Liver (tissue), 9 donors: ENCODE data around the gene CCDC7. TPM values are rescaled to one million over a fixed set of nuclear protein-coding genes. Genes with fewer than 3 reads are reported as not detected.
A peak's percentile ranks its signal among the peaks of the same experiment; 100 is the strongest.

Experiments
- DNase-seq: peaks from one replicate; pipeline ENCODE4 v3.0.0-alpha.2; 2017; ENCODE audit warnings: low spot score
- H3K27ac ChIP-seq, 2 donors: one replicate each; pipeline ENCODE4 v1.7.0; 2013; ENCODE audit warnings: inconsistent platforms in 2 of 2, low read length in 2 of 2, control low read depth in 1 of 2, low read depth in 1 of 2, mild to moderate bottlenecking in 1 of 2
- H3K27me3 ChIP-seq, 4 donors: one replicate each; pipeline versions ENCODE4 v1.6.1 to v1.7.0; 2013; ENCODE audit warnings: low read length in 3 of 4, inconsistent platforms in 1 of 4, mild to moderate bottlenecking in 1 of 4, moderate library complexity in 1 of 4; ENCODE audit not compliant: control insufficient read depth in 4 of 4, insufficient read depth in 4 of 4
- H3K36me3 ChIP-seq, 4 donors: one replicate each; pipeline versions ENCODE4 v1.6.1 to v1.7.0; 2013; ENCODE audit warnings: low read length in 3 of 4, mild to moderate bottlenecking in 3 of 4, low read depth in 1 of 4, moderate library complexity in 1 of 4; ENCODE audit not compliant: control insufficient read depth in 4 of 4, insufficient read depth in 3 of 4
- H3K4me1 ChIP-seq, 4 donors: one replicate each; pipeline versions ENCODE4 v1.6.1 to v1.7.0; 2013; ENCODE audit warnings: low read length in 3 of 4, mild to moderate bottlenecking in 3 of 4, moderate library complexity in 1 of 4; ENCODE audit not compliant: control insufficient read depth in 4 of 4, insufficient read depth in 4 of 4
- H3K4me3 ChIP-seq, 3 donors: one replicate each; pipeline versions ENCODE4 v1.6.1 to v1.7.0; 2013; ENCODE audit warnings: low read length in 3 of 3, control low read depth in 1 of 3, low read depth in 1 of 3, mild to moderate bottlenecking in 1 of 3
- H3K9ac ChIP-seq, 2 donors: one replicate each; pipeline ENCODE4 v1.7.0; 2013; ENCODE audit warnings: low read length in 2 of 2, mild to moderate bottlenecking in 2 of 2, moderate library complexity in 2 of 2, control low read depth in 1 of 2, low read depth in 1 of 2
- H3K9me3 ChIP-seq, 4 donors: one replicate each; pipeline versions ENCODE4 v1.6.1 to v1.7.0; 2013; ENCODE audit warnings: low read length in 3 of 4; ENCODE audit not compliant: control insufficient read depth in 4 of 4
- ATF3 ChIP-seq: IDR thresholded peaks from 2 replicates; pipeline ENCODE4 v1.6.1; 2016; ENCODE audit warnings: antibody characterized with exemption
- CTCF ChIP-seq: fragments of 150-350 bp; IDR thresholded peaks from 2 replicates; pipeline ENCODE4 v1.5.1; 2017; ENCODE audit warnings: improper control_type of control experiment, low read depth, low read length; ENCODE audit not compliant: missing input control
- EGR1 ChIP-seq, 2 donors: IDR thresholded peaks; 2 replicates each; pipeline ENCODE4 v1.6.1; 2016 to 2018; ENCODE audit warnings: antibody characterized with exemption in 2 of 2, low read depth in 2 of 2
- FOXA1 ChIP-seq: IDR thresholded peaks from 2 replicates; pipeline ENCODE4 v1.6.1; 2016; ENCODE audit warnings: antibody characterized with exemption
- FOXA2 ChIP-seq: IDR thresholded peaks from 2 replicates; pipeline ENCODE4 v1.6.1; 2016; ENCODE audit warnings: antibody characterized with exemption
- GABPA ChIP-seq, 2 donors: IDR thresholded peaks in 1 of 2; conservative IDR thresholded peaks in 1 of 2; 2 replicates each; pipeline ENCODE4 v1.6.1; 2016; ENCODE audit warnings: antibody characterized with exemption in 2 of 2, mild to moderate bottlenecking in 1 of 2, moderate library complexity in 1 of 2
- HNF4A ChIP-seq, 2 donors: conservative IDR thresholded peaks; 2 replicates each; pipeline ENCODE4 v1.6.1; 2016; ENCODE audit warnings: antibody characterized with exemption in 2 of 2, mild to moderate bottlenecking in 2 of 2
- HNF4G ChIP-seq: IDR thresholded peaks from 2 replicates; pipeline ENCODE4 v1.6.1; 2016; ENCODE audit warnings: antibody characterized with exemption
- JUND ChIP-seq, 2 donors: IDR thresholded peaks; 2 replicates each; pipeline ENCODE4 v1.6.1; 2016; ENCODE audit warnings: antibody characterized with exemption in 2 of 2
- MAX ChIP-seq: IDR thresholded peaks from 2 replicates; pipeline ENCODE4 v1.6.1; 2016; ENCODE audit warnings: antibody characterized with exemption
- NR2F2 ChIP-seq: IDR thresholded peaks from 2 replicates; pipeline ENCODE4 v1.6.1; 2016; ENCODE audit warnings: antibody characterized with exemption
- RAD21 ChIP-seq, 2 donors: IDR thresholded peaks; 2 replicates each; pipeline ENCODE4 v1.6.1; 2016; ENCODE audit warnings: antibody characterized with exemption in 2 of 2, mild to moderate bottlenecking in 2 of 2
- REST ChIP-seq: IDR thresholded peaks from 2 replicates; pipeline ENCODE4 v1.6.1; 2016; ENCODE audit warnings: antibody characterized with exemption, mild to moderate bottlenecking
- RXRA ChIP-seq, 2 donors: IDR thresholded peaks; 2 replicates each; pipeline ENCODE4 v1.6.1; 2017 to 2018; ENCODE audit warnings: antibody characterized with exemption in 2 of 2, mild to moderate bottlenecking in 1 of 2
- SP1 ChIP-seq: IDR thresholded peaks from 2 replicates; pipeline ENCODE4 v1.6.1; 2018; ENCODE audit warnings: antibody characterized with exemption, mild to moderate bottlenecking
- TAF1 ChIP-seq: conservative IDR thresholded peaks from 2 replicates; pipeline ENCODE4 v1.6.1; 2016; ENCODE audit warnings: antibody characterized with exemption, mild to moderate bottlenecking
- YY1 ChIP-seq: IDR thresholded peaks from 2 replicates; pipeline ENCODE4 v1.6.1; 2016; ENCODE audit warnings: antibody characterized with exemption, mild to moderate bottlenecking
- ZBTB33 ChIP-seq: IDR thresholded peaks from 2 replicates; pipeline ENCODE4 v1.6.1; 2016; ENCODE audit warnings: antibody characterized with exemption
- WGBS: extraction: QIAGEN DNeasy Blood & Tissue Kit; methylation state at CpG from one replicate; pipeline ENCODE4 v1.1.7; 2013; 5-methylcytosine and 5-hydroxymethylcytosine counted together
- polyA plus RNA-seq, 2 donors: library from polyadenylated mRNA; stranded (reverse) in 1 of 2; unstranded in 1 of 2; fragments of 200-250 nt in 1 of 2; fragments of >200 nt in 1 of 2; fragmentation: Nextera tagmentation in 1 of 2; extraction: Ambion mirVana in 1 of 2; gene quantifications; one replicate each; pipeline versions ENCODE4 v1.2.1 to v1.2.3, GENCODE V29; 2013 to 2015
- total RNA-seq, 2 donors: library from RNA; depleted of rRNA; stranded (reverse); fragments of >200 nt; gene quantifications; one replicate each; pipeline ENCODE4 v1.2.3, GENCODE V29; 2014
- donor health status: healthy.
- donor health status: healthy.
- donor health status: healthy.
- donor health status: healthy.
- donor health status: healthy.

CCDC7 gene
- total and polyA plus RNA-seq, 4 donors, result 0.47 to 5.9 (median 3.2) TPM

- Histone ChIP-seq H3K9ac (no peak overlapping the region), H3K36me3 (no peaks in the 10 kb centered on the region), H3K27me3 (no peaks in the 10 kb centered on the region), H3K4me3 (no peak overlapping the region), H3K27ac (peak overlapping the region in 1 of 2 donors; percentile 20), H3K9me3 (peaks cover 0 to 5% (median 0%) of the 10 kb centered on the region in 4 donors), H3K4me1 (peaks cover 4 to 11% (median 8%) of the 10 kb centered on the region in 4 donors)
- TF ChIP-seq CTCF (no peak), FOXA1 (no peak), RAD21 (IDR thresholded peaks at IDR 0.05) (no peak), EGR1 (IDR thresholded peaks at IDR 0.05; ENCODE audit: low read depth in 2 of 2) (no peak), ZBTB33 (no peak), HNF4G (no peak), FOXA2 (no peak), NR2F2 (no peak), RXRA (IDR thresholded peaks at IDR 0.05) (no peak), YY1 (no peak), MAX (no peak), TAF1 (no peak), GABPA (IDR thresholded peaks at IDR 0.05 in 1 of 2, conservative IDR thresholded peaks at IDR 0.05 in 1 of 2) (no peak)
- WGBS, result 98% methylated on average over 3 of the region's 3 CpGs
- no peak for DNase-seq
These were observed 341.8 kb downstream of the CCDC7 start for GRCh38 chr10:32787690-32788284.

- Histone ChIP-seq H3K27me3 (no peaks in the 10 kb centered on the region), H3K9ac (no peak overlapping the region), H3K4me3 (no peak overlapping the region), H3K4me1 (peaks cover 4 to 11% (median 8%) of the 10 kb centered on the region in 4 donors), H3K9me3 (peaks cover 0 to 5% (median 0%) of the 10 kb centered on the region in 4 donors), H3K27ac (peak overlapping the region in 1 of 2 donors; percentile 20), H3K36me3 (no peaks in the 10 kb centered on the region)
- no peak for DNase-seq
- peak; percentile 80 for TF ChIP-seq ZBTB33
- TF ChIP-seq EGR1 (IDR thresholded peaks at IDR 0.05; ENCODE audit: low read depth in 2 of 2), result peak in 1 of 2 donors; percentile 16
- no peak for TF ChIP-seq CTCF
- peak; percentile 98 for TF ChIP-seq SP1
- peak; percentile 37 for TF ChIP-seq FOXA1
- peak; percentile 84 for TF ChIP-seq REST
- peak; percentile 29 for TF ChIP-seq ATF3
- peak; percentile 83 to 91 for TF ChIP-seq RXRA (IDR thresholded peaks at IDR 0.05)
- no peak for TF ChIP-seq NR2F2
- TF ChIP-seq HNF4A (conservative IDR thresholded peaks at IDR 0.05), result peak; percentile 99 to 100
- peak; percentile 82 for TF ChIP-seq YY1
- TF ChIP-seq TAF1, result peak; percentile 79
- TF ChIP-seq JUND (IDR thresholded peaks at IDR 0.05), result peak; percentile 77 to 86
- TF ChIP-seq FOXA2, result peak; percentile 35
- TF ChIP-seq RAD21 (IDR thresholded peaks at IDR 0.05), result peak; percentile 62 to 71
- TF ChIP-seq MAX, result peak; percentile 78
- peak; percentile 97 for TF ChIP-seq HNF4G
These were observed 342.4 kb downstream of the CCDC7 start for GRCh38 chr10:32788359-32788758.
